Sigmoid colon (tissue), 4 donors: ENCODE data around the gene MMD.

Source experiments
- EP300 ChIP-seq, 4 donors: sonication (generic); formaldehyde crosslinking; IDR thresholded peaks; one replicate each; pipeline ENCODE4 v1.6.1; 2017; ENCODE audit warnings: antibody characterized with exemption in 4 of 4
- POLR2A ChIP-seq, 2 donors: fragments of 450-650 bp; IDR thresholded peaks; one replicate each; pipeline ENCODE4 v1.6.1; 2016; ENCODE audit warnings: antibody characterized with exemption in 2 of 2, mild to moderate bottlenecking in 2 of 2, moderate library complexity in 2 of 2
- POLR2AphosphoS5 ChIP-seq, 4 donors: sonication (generic); formaldehyde crosslinking; IDR thresholded peaks; one replicate each; pipeline ENCODE4 v1.6.1; 2017; ENCODE audit warnings: antibody characterized with exemption in 4 of 4
- TF ChIP-seq, protein P1 (sequence below), 4 experiments: fragments of 450-650 bp in 3 of 4; fragments of 200-600 bp in 1 of 4; IDR thresholded peaks; one replicate each; pipeline ENCODE4 v1.5.1; 2016 to 2019; ENCODE audit warnings: antibody characterized with exemption in 4 of 4, mild to moderate bottlenecking in 3 of 4, moderate library complexity in 2 of 4

- TF ChIP-seq, protein P1, sequence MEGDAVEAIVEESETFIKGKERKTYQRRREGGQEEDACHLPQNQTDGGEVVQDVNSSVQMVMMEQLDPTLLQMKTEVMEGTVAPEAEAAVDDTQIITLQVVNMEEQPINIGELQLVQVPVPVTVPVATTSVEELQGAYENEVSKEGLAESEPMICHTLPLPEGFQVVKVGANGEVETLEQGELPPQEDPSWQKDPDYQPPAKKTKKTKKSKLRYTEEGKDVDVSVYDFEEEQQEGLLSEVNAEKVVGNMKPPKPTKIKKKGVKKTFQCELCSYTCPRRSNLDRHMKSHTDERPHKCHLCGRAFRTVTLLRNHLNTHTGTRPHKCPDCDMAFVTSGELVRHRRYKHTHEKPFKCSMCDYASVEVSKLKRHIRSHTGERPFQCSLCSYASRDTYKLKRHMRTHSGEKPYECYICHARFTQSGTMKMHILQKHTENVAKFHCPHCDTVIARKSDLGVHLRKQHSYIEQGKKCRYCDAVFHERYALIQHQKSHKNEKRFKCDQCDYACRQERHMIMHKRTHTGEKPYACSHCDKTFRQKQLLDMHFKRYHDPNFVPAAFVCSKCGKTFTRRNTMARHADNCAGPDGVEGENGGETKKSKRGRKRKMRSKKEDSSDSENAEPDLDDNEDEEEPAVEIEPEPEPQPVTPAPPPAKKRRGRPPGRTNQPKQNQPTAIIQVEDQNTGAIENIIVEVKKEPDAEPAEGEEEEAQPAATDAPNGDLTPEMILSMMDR (IDR thresholded peaks at IDR 0.05) = no peak
- TF ChIP-seq POLR2A (IDR thresholded peaks at IDR 0.05) (no peak), POLR2AphosphoS5 (IDR thresholded peaks at IDR 0.05) (no peak), EP300 (IDR thresholded peaks at IDR 0.05) (no peak)
These were observed 11.5 kb upstream of the MMD start for GRCh38 chr17:55433029-55433628.
